H7 (cell line): ENCODE data around the gene FLT1. TPM values are rescaled to one million over a fixed set of nuclear protein-coding genes. Genes with fewer than 3 reads are reported as not detected.

Source experiments
- DNase-seq: peaks from one replicate; pipeline ENCODE4 v3.0.0; 2012
- H3K27me3 ChIP-seq: 2 replicates; pipeline ENCODE4 v1.6.0; 2011; ENCODE audit warnings: mild to moderate bottlenecking, low read length; ENCODE audit not compliant: control insufficient read depth, insufficient read depth
- H3K36me3 ChIP-seq: replicated peaks from 2 replicates; pipeline ENCODE4 v1.5.1; 2011; ENCODE audit warnings: low read length; ENCODE audit not compliant: control insufficient read depth, insufficient read depth
- H3K4me3 ChIP-seq: 2 replicates; pipeline ENCODE4 v1.5.1; 2011; ENCODE audit warnings: low read depth, mild to moderate bottlenecking, control low read depth, low read length, moderate library complexity; ENCODE audit not compliant: insufficient read depth
- total RNA-seq: library from RNA; depleted of rRNA; stranded (reverse); fragments of >200 nt; shearing (Covaris generic); gene quantifications from 2 replicates; pipeline ENCODE4 v1.2.3, GENCODE V29; 2014

FLT1 gene
- total RNA-seq, 1 experiment from 2014 or later, result 55.3 TPM

DNA sequence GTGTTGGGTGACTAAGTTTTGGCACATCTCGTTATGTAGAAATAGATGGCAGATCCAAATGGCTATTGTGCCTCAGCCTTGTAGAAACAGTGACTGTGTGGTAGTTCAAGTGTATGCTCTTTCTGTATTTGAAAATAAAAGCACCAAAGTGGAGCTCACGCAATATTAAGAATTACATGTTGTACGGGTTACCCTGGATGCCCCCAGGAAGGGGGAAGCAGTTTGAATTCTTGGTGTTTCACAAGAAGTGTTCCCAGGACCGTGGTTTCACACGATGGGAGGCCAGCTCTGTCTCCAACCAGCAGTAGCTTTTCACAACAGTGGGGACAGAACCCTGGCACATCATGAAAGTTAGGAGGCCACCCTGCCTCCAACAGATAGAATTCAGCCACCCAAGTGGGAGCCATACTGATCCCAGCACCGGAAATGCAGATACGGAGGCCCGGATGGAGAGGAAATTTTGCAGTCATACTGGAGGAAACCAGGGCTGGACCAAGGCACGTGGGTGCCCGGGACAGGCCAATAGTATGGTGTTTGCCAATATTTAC is 8.9 kb downstream of the FLT1 start:
- Histone ChIP-seq H3K4me3 (no peak overlapping the region), H3K36me3 (no peaks in the 10 kb centered on the region; the same call in 1 of the 2 replicates), H3K27me3 (no peaks in the 10 kb centered on the region)
- DNase-seq, result no peak

DNA sequence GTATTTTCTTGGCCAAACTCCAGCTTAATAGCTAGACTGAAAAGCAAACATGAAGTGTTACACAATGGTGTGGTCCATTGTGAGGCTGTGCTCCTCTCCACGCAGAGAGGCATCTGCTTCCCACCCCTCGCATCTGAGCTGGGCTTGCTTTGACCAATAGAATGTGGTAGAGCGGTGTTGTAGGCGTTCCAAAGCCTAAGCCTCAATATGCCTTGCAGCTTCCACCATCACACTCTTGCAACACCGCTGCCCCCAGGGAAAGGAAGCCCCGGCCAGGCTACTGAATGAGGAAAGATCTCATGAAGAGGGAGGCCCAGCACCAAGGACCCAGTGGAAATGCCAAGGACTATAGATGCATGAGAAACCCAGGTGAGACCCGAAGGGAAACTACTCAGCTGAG is 9.4 kb downstream of the FLT1 start:
- Histone ChIP-seq H3K36me3 (no peaks in the 10 kb centered on the region; the same call in 1 of the 2 replicates), H3K27me3 (no peaks in the 10 kb centered on the region), H3K4me3 (no peak overlapping the region)
- DNase-seq, result peak; percentile 8

DNA sequence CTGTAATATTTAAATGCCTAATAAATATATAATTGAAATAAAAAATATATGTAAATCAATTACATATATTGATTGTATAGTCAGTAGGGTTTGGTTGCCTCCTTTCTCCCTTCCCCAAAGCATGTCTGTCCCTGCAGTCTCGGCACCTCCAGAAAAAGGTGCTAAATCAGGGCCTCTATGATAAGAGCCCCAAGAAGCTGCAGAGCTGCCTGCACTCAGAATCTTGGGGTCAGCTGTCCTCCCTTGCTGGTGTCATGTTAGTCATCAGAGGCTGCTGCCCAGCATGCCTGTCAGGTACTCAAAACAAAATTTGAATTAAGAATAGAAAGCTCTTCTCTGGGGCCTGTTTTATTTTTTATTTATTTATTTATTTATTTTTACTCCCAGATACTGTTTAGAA is 9.8 kb downstream of the FLT1 start:
- no peak for DNase-seq

DNA sequence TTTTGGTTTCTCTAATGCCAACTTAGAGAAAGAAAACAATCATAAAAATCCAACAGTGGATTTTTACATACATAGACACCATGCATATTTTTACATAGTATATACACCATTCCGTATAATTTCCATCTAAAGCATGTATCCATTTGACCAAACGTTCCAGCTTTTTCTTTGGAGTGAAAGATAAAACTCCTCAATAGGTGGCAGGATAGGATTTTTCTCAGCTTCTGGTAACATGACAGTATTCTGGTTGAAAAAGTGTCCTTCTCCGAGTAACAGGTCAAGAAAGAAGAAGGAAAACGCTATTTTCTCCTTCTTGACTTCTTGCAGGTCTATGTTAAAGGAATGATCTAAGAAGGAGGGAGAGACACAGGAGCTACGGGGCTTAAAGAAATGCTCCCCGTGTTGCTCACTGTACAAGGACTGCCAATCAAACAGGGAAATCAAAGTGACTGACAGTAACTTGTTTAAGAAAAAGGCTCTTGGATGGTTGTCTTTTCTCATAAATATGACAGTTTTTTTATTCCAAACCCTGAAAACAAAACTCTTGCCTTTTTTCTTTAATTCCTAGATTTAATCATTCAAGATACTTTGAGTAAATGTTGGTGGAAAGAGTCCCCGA is 11.5 kb downstream of the FLT1 start:
- Histone ChIP-seq H3K4me3 (no peak overlapping the region), H3K27me3 (no peaks in the 10 kb centered on the region), H3K36me3 (no peaks in the 10 kb centered on the region; the same call in 1 of the 2 replicates)
- DNase-seq, result no peak

More for the DNA sequence above, 9.8 kb downstream of the FLT1 start:
- Histone ChIP-seq H3K27me3 (no peaks in the 10 kb centered on the region), H3K36me3 (no peaks in the 10 kb centered on the region; the same call in 1 of the 2 replicates), H3K4me3 (no peak overlapping the region)

DNA sequence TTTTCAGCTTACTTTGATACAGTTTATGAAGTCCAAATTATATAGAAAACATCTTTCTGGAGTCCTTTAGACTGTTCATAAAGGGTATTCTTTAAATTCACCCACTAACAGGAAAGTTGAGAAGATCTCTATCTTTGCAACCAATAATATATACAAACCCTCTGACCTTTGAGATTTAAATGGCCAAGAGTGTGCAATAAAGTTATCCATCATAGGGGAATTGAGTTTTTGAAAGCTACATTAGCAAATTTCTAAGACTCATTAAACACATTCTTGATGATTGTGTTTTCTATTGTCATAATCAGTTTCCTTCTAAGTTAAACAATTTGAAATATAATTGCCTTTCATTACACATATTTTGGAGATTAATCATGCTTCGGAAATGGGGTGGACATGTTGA is 15.9 kb downstream of the FLT1 start:
- no peak for DNase-seq
- no peaks in the 10 kb centered on the region for H3K27me3 ChIP-seq
- H3K4me3 ChIP-seq, result no peak overlapping the region

DNA sequence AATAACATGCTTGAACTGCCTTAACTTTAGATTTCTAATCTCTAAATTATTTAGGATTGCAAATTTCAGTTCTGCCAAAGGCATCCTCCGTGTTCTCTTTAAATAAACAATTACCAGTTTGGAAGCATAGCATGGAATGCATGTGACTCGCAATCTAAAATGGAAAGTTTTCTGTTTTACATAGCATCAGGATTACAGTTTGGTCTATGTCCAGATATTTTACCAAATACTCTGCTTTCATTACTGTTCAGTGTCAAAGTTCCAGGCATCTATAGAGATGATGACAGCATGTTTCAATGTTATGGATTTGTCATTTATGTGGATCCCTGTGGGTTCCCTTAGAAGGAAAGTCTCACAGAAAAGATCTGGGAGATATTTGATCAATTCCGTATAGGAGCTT is 16.8 kb downstream of the FLT1 start:
- no peak for DNase-seq
- H3K36me3 ChIP-seq, result no peaks in the 10 kb centered on the region
- no peak overlapping the region for H3K4me3 ChIP-seq
- no peaks in the 10 kb centered on the region for H3K27me3 ChIP-seq

More for the DNA sequence above, 15.9 kb downstream of the FLT1 start:
- no peaks in the 10 kb centered on the region for H3K36me3 ChIP-seq

DNA sequence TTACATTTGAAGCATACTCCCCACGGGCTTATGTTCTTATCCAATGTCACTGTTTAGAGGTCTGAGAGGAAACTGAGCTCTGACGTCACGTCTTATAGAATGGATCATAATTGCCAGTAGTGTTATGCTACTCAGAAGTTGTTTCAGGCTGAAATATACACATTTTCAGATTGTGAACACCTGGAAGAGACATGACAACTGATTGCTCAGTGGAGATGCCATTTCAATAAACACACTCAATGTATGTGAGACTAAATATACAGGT is 17.3 kb downstream of the FLT1 start:
- H3K27me3 ChIP-seq, result no peaks in the 10 kb centered on the region
- H3K36me3 ChIP-seq, result no peaks in the 10 kb centered on the region
- no peak for DNase-seq
- H3K4me3 ChIP-seq, result no peak overlapping the region

DNA sequence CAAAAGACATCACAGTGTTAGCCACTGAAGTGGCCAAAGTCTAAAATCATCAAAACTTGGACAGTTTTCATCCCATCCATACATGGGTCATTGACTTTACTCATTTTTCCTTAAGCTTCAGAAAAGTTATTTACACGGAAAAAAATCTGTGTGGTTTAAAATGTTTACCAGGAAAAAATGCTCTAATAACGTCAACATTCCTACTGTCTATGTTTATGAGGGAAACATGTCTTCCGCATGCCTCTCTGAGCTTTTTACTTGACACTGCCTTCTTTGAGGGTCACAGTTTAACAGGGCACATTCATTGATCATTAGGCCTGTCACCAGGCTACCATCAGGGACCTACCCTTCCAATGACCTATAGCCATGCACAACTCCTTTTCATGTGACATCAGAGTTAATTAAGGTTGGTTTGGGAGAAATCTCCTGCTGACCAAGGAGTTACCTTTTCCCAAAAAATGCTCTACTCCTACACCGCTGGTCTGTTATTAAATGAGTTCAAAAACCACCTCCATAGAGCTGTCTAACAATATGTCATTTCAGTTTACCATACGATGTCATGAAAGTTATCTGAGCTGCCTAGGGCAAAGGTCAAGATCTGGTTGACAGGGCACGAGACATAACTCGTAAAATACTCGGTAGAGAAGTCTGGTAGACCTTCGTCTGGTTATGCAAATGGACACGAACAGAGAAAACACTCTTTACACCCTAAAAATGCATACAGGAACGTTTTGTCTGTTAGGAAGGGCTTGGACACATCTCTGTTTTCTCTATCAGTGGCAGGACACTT is 17.8 kb downstream of the FLT1 start:
- Histone ChIP-seq H3K4me3 (no peak overlapping the region), H3K27me3 (no peaks in the 10 kb centered on the region), H3K36me3 (no peaks in the 10 kb centered on the region)
- DNase-seq, result no peak

DNA sequence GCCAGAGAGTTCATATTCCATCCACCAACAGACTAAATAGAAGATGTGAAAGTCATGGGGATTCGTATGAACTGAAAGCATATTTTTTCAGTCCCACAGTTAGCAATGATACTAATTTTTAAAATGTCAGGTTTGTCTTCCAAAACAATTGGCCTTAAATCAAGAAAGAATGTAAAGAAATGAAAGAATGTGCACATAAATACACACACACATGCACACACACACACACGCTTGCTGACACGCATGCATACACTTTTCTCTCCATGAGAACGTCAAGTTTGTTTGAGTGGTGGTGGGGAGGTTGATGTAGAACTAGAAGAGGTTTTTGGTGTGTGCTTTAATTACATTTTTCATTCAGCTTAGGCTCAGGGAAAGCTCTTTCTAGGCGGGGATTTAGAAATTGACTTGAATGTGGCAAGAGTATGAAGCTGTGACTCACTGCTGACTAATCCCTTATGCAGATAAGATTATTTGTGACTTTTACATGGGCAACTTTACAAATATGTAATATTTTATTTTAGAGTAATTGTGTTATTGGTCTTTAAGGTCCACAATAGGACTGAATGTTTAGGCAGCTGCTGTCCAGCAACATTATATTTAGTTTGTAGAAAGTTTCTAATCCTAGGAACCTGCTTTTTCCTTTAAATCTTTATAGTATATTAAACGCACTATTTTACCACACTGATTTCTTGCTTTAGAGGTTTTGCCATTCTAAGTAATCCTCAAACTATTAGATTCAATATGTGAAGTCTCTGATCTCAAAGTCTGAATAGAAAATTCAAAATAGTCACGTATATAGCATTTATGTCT is 18.8 kb downstream of the FLT1 start:
- H3K27me3 ChIP-seq, result no peaks in the 10 kb centered on the region
- no peak for DNase-seq
- H3K4me3 ChIP-seq, result no peak overlapping the region
- no peaks in the 10 kb centered on the region for H3K36me3 ChIP-seq

DNA sequence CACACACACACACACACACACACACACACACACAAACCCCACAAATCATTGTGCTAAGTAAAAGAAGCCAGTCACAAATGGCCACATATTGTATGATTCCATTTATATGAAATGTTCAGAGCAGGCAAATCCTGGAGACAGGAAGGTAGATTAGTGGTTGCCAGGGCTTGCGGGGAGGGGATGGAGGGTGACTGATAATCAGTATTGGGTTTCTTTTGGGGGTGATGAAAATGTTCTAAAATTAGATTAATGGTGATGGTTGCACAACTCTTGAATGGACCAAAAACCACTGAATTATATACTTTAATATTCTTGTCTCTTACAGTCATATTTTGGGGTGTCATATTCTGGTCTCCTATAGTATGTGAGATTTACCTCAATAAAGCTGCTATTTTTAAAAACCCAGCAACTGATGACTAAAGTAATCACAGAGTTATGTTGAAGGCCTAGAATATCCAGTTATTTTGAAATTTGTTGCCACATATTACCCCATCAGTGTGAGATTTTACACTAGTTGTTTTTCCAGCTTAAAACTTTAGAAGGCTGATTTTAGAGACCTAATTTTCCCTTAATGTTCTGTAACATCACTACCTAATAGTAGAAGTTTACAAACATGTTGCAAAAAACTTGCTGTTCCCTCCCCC is 20.3 kb downstream of the FLT1 start:
- H3K27me3 ChIP-seq, result no peaks in the 10 kb centered on the region
- no peak overlapping the region for H3K4me3 ChIP-seq
- DNase-seq, result no peak
- H3K36me3 ChIP-seq, result no peaks in the 10 kb centered on the region

DNA sequence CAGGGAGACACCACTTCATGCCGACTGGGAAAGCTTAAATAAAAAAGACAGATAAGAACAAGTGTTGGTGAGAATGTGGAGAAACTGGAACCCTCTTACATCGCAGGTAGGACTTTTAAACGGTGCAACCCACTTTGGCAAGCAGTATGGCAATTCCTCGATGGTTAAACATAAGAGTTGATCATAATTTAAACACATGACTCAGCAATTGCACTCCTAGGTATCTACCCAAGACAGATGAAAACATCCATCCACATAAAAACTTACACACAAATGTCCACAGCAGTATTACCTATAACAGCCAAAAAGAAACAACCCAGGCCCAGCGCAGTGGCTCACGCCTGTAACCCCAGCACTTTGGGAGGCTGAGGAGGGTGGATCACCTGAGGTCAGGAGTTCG is 21.9 kb downstream of the FLT1 start:
- no peaks in the 10 kb centered on the region for H3K27me3 ChIP-seq

DNA sequence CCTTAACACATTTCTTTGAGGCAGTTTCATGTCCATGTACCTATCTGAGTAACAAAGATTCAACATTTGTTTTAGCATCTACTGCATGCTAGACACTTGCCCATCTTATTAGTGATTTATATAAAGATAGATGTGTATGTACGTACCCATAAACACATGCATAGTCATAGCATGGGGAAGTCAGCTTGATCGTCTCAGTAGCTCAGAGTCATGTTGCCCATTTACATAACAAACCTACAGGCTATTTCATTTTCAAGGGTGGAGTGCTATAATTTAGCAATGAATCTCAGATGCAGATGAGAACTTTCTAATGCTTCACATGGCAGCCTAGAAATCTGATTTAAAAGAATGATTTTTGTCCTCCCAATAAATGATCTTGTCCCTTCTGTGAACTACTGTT is 23.5 kb downstream of the FLT1 start:
- no peaks in the 10 kb centered on the region for H3K27me3 ChIP-seq
- DNase-seq, result no peak
- H3K4me3 ChIP-seq, result no peak overlapping the region
- H3K36me3 ChIP-seq, result peaks cover 3% of the 10 kb centered on the region

More for the DNA sequence above, 21.9 kb downstream of the FLT1 start:
- Histone ChIP-seq H3K4me3 (no peak overlapping the region), H3K36me3 (no peaks in the 10 kb centered on the region)
- no peak for DNase-seq

DNA sequence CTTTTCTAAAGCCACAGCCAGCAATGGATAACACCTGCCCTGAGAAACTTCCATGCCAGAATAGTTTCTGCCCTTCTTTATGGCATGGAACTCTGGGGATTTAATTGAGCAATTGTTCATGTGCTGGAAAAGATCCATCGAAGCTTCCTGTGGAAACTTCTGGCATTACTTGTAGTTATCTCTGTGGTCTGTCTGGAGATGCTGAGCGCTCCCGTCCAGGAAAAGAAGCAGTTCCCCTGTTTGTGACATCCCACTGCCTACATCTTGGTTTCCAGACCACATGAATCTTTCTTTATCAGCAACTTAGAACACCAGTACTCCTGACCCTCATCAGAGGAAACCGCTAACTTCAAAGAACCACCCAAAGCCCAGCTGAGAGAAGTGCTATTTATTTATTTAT is 24.6 kb downstream of the FLT1 start:
- Histone ChIP-seq H3K36me3 (peaks cover 4% of the 10 kb centered on the region), H3K27me3 (no peaks in the 10 kb centered on the region)
- no peak for DNase-seq

DNA sequence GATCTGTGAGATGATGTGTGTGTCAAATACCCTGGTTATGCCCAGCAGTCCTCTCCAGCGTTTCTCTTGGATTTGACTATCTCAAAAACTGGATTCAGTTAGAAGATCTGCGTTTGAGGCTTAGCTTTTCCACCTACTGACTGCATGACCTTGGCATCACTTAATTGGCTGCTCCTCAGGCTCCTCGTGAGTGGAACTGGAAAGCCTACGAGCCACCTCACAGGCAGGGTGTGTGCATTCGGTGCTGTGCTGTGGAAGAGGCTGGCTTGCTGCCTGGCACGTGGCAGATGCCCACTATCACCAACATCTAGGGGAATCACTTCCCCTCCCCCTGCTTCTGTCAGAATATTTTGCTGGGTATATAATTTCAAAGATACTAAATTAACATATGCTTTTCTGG is 25.6 kb downstream of the FLT1 start:
- DNase-seq, result no peak
- Histone ChIP-seq H3K36me3 (peaks cover 5% of the 10 kb centered on the region), H3K27me3 (no peaks in the 10 kb centered on the region), H3K4me3 (no peak overlapping the region)

More for the DNA sequence above, 24.6 kb downstream of the FLT1 start:
- H3K4me3 ChIP-seq, result no peak overlapping the region
